Thymus (tissue), 11 donors: ENCODE data around the gene MPRIP. TPM values are rescaled to one million over a fixed set of nuclear protein-coding genes. Genes with fewer than 3 reads are reported as not detected.

Source experiments
- DNase-seq, 9 donors: peaks; one replicate each; pipeline ENCODE4 v3.0.0-alpha.2; 2013; ENCODE audit warnings: low spot score in 9 of 9, low read depth in 6 of 9, missing footprints in 1 of 9
- H3K27ac ChIP-seq, 2 donors: one replicate each; pipeline ENCODE4 v1.5.1; 2013; ENCODE audit warnings: control low read depth in 1 of 2, low read depth in 1 of 2, low read length in 1 of 2, mild to moderate bottlenecking in 1 of 2, moderate library complexity in 1 of 2
- H3K27me3 ChIP-seq, 2 donors: one replicate each; pipeline ENCODE4 v1.5.1; 2013; ENCODE audit warnings: low read length in 1 of 2; ENCODE audit not compliant: control insufficient read depth in 2 of 2, insufficient read depth in 1 of 2
- H3K36me3 ChIP-seq, 2 donors: one replicate each; pipeline ENCODE4 v1.5.1; 2013; ENCODE audit warnings: low read length in 1 of 2, mild to moderate bottlenecking in 1 of 2, moderate library complexity in 1 of 2; ENCODE audit not compliant: control insufficient read depth in 2 of 2, insufficient read depth in 2 of 2
- H3K4me1 ChIP-seq, 2 donors: one replicate each; pipeline ENCODE4 v1.5.1; 2013; ENCODE audit warnings: low read length in 2 of 2; ENCODE audit not compliant: control insufficient read depth in 2 of 2, insufficient read depth in 2 of 2
- H3K4me3 ChIP-seq, 2 donors: one replicate each; pipeline ENCODE4 v1.5.1; 2013; ENCODE audit warnings: low read length in 2 of 2, control low read depth in 1 of 2, mild to moderate bottlenecking in 1 of 2
- H3K9me3 ChIP-seq, 2 donors: one replicate each; pipeline ENCODE4 v1.5.1; 2013; ENCODE audit warnings: low read length in 1 of 2, mild to moderate bottlenecking in 1 of 2; ENCODE audit not compliant: control insufficient read depth in 2 of 2, insufficient read depth in 1 of 2
- WGBS: extraction: QIAGEN DNeasy Blood & Tissue Kit; methylation state at CpG from one replicate; pipeline ENCODE4 v1.1.7; 2013; 5-methylcytosine and 5-hydroxymethylcytosine counted together
- polyA plus RNA-seq: library from polyadenylated mRNA; stranded (reverse); fragments of 200-250 nt; gene quantifications from one replicate; pipeline ENCODE4 v1.2.3, GENCODE V29; 2013
- total RNA-seq: library from RNA; stranded (reverse); fragments of 120-200 nt; gene quantifications from one replicate; pipeline ENCODE4 v1.2.4, GENCODE V29; 2013
- donor health status: healthy.

Gene MPRIP
- total and polyA plus RNA-seq, 2 donors, result 99.8 to 137 TPM

DNA sequence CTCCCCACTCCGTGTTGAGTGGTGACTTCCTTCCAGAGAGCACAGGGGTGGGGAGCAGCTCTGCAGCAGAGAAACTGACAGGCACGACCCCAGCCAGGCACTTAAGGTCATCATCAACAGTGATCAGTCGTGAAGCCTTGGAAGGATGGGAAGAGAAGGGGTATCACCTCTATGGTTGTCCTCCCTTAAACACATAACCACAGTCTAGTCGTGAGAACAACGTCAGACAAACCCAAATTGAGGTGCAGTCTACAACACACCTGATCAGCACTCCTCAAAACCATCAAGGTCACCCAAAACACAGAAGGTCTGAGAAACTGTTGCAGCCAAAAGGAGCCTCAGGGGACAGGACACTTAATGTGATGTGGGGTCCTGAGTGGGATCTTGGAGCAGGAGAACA lies 68.3 kb downstream of the MPRIP start:
- WGBS, result 90% methylated on average over 5 of the region's 5 CpGs
- no peak overlapping the region for H3K27ac ChIP-seq

DNA sequence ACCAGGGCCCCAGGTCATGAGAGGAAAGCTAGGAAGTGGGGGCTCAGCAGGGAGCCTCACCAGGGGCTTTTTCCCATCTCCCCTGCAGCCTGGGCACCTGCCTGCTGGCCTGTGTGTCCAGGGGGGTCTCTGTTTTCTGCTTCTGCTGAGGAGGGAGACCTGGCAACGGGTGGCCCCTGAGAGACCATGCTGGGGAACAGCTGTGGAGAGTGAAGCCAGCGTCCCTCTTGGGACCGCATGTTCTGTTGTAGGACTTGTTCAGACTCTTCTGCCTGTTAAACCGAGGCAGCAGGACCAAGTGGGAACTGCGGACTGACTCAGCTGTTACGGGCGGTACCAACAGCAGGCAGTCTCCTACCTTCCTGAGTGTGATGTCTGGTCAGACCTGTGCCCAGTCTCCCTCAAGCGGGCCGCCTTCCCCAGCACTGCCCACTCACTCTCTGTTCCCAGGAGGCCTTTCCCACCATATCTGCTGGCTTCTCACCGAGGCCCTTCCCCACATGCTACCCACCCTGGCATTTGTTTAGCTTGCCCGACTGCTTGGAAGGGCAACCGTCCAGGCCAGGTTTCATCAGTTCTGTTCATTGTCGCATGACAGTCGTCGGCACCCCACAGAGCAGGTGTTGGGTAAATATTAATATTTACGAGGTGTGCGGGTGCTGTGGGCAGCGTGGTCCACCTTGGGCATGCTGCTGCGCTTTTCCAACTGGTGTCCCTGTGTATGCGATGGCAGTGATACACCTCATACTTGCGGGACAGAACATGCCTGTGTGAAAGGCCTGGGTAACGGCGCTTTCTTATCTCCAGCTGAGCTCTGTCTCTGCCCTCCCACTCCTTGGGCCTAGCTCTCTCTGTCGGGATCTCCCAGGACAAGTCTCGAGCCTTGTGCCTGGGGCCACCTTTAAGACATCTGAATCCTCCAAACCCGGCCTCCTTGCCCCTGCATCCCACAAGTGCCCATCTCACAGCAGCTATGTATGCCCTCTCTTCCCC lies 69.4 kb downstream of the MPRIP start:
- 98% methylated on average over 26 of the region's 26 CpGs for WGBS
- Histone ChIP-seq H3K36me3 (peaks cover 3 to 9% of the 10 kb centered on the region in 2 donors), H3K4me3 (no peak overlapping the region), H3K27me3 (no peaks in the 10 kb centered on the region), H3K9me3 (no peaks in the 10 kb centered on the region), H3K4me1 (peaks cover 8 to 41% of the 10 kb centered on the region in 2 donors), H3K27ac (no peak overlapping the region)
- DNase-seq, result no peak

More for the DNA sequence above, 68.3 kb downstream of the MPRIP start:
- no peak for DNase-seq
- no peaks in the 10 kb centered on the region for H3K27me3 ChIP-seq
- no peaks in the 10 kb centered on the region for H3K9me3 ChIP-seq
- H3K4me3 ChIP-seq, result no peak overlapping the region
- H3K4me1 ChIP-seq, result peaks cover 8 to 51% of the 10 kb centered on the region in 2 donors
- H3K36me3 ChIP-seq, result peaks cover 3 to 13% of the 10 kb centered on the region in 2 donors

GRCh38 chr17:17112628-17113200 lies 70.5 kb downstream of the MPRIP start:
- no peak for DNase-seq
- Histone ChIP-seq H3K27me3 (no peaks in the 10 kb centered on the region), H3K27ac (no peak overlapping the region), H3K4me3 (no peak overlapping the region), H3K9me3 (no peaks in the 10 kb centered on the region), H3K36me3 (peaks cover 3 to 10% of the 10 kb centered on the region in 2 donors), H3K4me1 (peaks cover 5 to 32% of the 10 kb centered on the region in 2 donors)
- 99% methylated on average over 11 of the region's 11 CpGs for WGBS

DNA sequence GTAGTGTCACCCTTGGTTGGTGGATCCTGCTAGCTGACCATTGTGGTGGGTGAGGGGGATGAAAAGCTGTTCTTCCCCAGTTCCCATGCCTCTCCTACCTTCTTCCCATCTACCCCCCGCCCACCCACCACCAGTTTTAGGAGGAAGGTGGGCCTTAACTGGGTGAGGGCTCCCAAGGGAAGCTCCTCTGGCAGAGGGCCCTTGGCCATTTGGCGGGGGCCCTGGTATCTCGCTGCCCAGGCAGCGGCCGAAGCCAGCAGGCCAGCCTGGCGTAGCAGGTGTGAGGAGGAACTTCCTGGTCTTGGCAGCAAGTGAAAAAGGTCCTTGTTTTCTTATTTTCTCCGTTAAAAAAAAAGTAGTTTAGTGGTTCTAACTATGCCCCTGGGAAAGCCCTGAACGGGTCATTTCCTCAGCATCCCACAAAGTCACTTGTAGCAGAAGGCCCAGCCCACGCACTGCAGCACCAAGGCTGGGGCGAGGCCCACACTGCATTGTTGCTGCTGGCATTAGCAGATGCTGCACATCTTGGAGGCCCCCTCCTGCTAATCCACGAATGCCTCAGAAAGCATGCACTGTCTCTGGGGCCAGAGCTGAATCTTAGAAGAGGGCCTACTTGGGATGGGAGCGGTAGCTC lies 72.5 kb downstream of the MPRIP start:
- WGBS, result 83% methylated on average over 12 of the region's 12 CpGs
- no peak for DNase-seq

GRCh38 chr17:17115620-17116019 lies 73.4 kb downstream of the MPRIP start:
- 96% methylated on average over 4 of the region's 4 CpGs for WGBS
- no peak overlapping the region for H3K27ac ChIP-seq
- peaks cover 32 to 37% of the 10 kb centered on the region in 2 donors for H3K4me1 ChIP-seq
- no peak overlapping the region for H3K4me3 ChIP-seq
- H3K9me3 ChIP-seq, result no peaks in the 10 kb centered on the region
- peaks cover 2 to 10% of the 10 kb centered on the region in 2 donors for H3K36me3 ChIP-seq
- H3K27me3 ChIP-seq, result no peaks in the 10 kb centered on the region
- no peak for DNase-seq

More for the DNA sequence above, 72.5 kb downstream of the MPRIP start:
- Histone ChIP-seq H3K4me1 (peaks cover 24 to 32% of the 10 kb centered on the region in 2 donors), H3K9me3 (no peaks in the 10 kb centered on the region), H3K27ac (no peak overlapping the region), H3K36me3 (peaks cover 3 to 10% of the 10 kb centered on the region in 2 donors), H3K27me3 (no peaks in the 10 kb centered on the region), H3K4me3 (no peak overlapping the region)

GRCh38 chr17:17116406-17116805 lies 74.1 kb downstream of the MPRIP start:
- Histone ChIP-seq H3K27ac (peak overlapping the region in 1 of 2 donors; percentile 20), H3K9me3 (no peaks in the 10 kb centered on the region), H3K27me3 (no peaks in the 10 kb centered on the region), H3K4me3 (no peak overlapping the region), H3K4me1 (peaks cover 35 to 44% of the 10 kb centered on the region in 2 donors), H3K36me3 (peaks cover 0 to 10% of the 10 kb centered on the region in 2 donors)
- DNase-seq, result no peak
- 96% methylated on average over 4 of the region's 4 CpGs for WGBS

- H3K36me3 ChIP-seq, result peaks cover 0 to 7% of the 10 kb centered on the region in 2 donors
- WGBS, result 97% methylated on average over 3 of the region's 3 CpGs
- H3K4me1 ChIP-seq, result peaks cover 35 to 46% of the 10 kb centered on the region in 2 donors
- no peaks in the 10 kb centered on the region for H3K9me3 ChIP-seq
- peak overlapping the region in 1 of 2 donors; percentile 41 for H3K27ac ChIP-seq
- no peaks in the 10 kb centered on the region for H3K27me3 ChIP-seq
- H3K4me3 ChIP-seq, result no peak overlapping the region
- DNase-seq, result no peak
Observed at GRCh38 chr17:17117923-17118322, 75.7 kb downstream of the MPRIP start.

GRCh38 chr17:17118399-17118798 lies 76.1 kb downstream of the MPRIP start:
- no peak for DNase-seq
- Histone ChIP-seq H3K36me3 (peaks cover 0 to 7% of the 10 kb centered on the region in 2 donors), H3K27ac (peak overlapping the region; percentile 82 to 87), H3K27me3 (no peaks in the 10 kb centered on the region), H3K4me3 (no peak overlapping the region), H3K4me1 (peaks cover 35 to 46% of the 10 kb centered on the region in 2 donors), H3K9me3 (no peaks in the 10 kb centered on the region)
- WGBS, result 96% methylated on average over 4 of the region's 4 CpGs
